ENCODE data around the gene RANBP2. TPM values are rescaled to one million over a fixed set of nuclear protein-coding genes. Genes with fewer than 3 reads are reported as not detected.
"Not testable (repeated sequence)": the region's sequence is repeated elsewhere in the genome, so short reads cannot be mapped to it uniquely, and the experiment has no call there.

RANBP2 gene
- total RNA-seq, 4 donors from 2014 or later: 24.7 to 64.5 (median 52.5) TPM

GRCh38 chr2:108767859-108768258 is 48.6 kb downstream of the RANBP2 start:
- in situ Hi-C loops (cut with MboI; ENCODE audit: low pct_ligation_motif_present in 1 of 4, low pct_unique_long_range_greater_than_20kb in 1 of 4, low sequenced_read_pairs in 3 of 4); H3K27ac ChIP-seq; H3K27me3 ChIP-seq; H3K9me3 ChIP-seq; H3K4me3 ChIP-seq; intact Hi-C loops (cut with DNase I; ENCODE audit: low total_unique reads); DNase-seq; H3K4me1 ChIP-seq: not testable (repeated sequence)
- peaks cover 0 to 40% (median 18%) of the 10 kb centered on the region in 4 donors for H3K36me3 ChIP-seq
- WGBS, 2 donors (ENCODE audit: low coverage in 1 of 2): 83 to 86% methylated on average over 1 of the region's 2 CpGs

DNA sequence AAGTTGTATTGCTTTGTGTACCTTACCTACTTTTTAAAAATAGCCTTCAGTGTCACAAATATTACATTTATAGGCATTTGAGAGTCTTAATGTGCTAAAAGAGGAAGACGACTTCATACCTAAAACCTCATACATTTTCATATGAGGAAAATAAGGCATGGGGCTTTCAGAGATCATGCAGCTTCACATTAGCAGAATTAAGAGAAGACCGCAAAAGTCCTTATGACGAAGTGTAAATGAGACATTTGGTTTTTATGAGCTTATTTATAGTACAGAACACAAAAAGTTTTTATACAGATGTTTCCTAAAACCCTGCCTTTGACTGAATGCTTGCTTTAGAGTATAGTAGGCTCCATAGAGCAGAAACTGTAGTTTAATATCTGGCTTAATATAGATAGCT is 57.2 kb downstream of the RANBP2 start:
- no peak overlapping the region for H3K27ac ChIP-seq
- no peaks in the 10 kb centered on the region for H3K9me3 ChIP-seq
- H3K27me3 ChIP-seq: no peaks in the 10 kb centered on the region
- in situ Hi-C loops (cut with MboI; ENCODE audit: low pct_ligation_motif_present in 1 of 4, low pct_unique_long_range_greater_than_20kb in 1 of 4, low sequenced_read_pairs in 3 of 4): no loop called here
- WGBS, 2 donors (ENCODE audit: low coverage in 1 of 2): 76 to 87% methylated on average over 3 of the region's 3 CpGs
- no peak overlapping the region for H3K4me3 ChIP-seq
- no peak for DNase-seq
- no peaks in the 10 kb centered on the region for H3K4me1 ChIP-seq
- intact Hi-C loops (cut with DNase I; ENCODE audit: low total_unique reads): no loop called here
- peaks cover 0 to 75% (median 26%) of the 10 kb centered on the region in 4 donors for H3K36me3 ChIP-seq
- TF ChIP-seq POLR2AphosphoS5 (IDR thresholded peaks at IDR 0.05): no peak
- TF ChIP-seq EP300 (IDR thresholded peaks at IDR 0.05; ENCODE audit: low read depth): no peak
- TF ChIP-seq POLR2A (IDR thresholded peaks at IDR 0.05): no peak
- TF ChIP-seq, protein P1, sequence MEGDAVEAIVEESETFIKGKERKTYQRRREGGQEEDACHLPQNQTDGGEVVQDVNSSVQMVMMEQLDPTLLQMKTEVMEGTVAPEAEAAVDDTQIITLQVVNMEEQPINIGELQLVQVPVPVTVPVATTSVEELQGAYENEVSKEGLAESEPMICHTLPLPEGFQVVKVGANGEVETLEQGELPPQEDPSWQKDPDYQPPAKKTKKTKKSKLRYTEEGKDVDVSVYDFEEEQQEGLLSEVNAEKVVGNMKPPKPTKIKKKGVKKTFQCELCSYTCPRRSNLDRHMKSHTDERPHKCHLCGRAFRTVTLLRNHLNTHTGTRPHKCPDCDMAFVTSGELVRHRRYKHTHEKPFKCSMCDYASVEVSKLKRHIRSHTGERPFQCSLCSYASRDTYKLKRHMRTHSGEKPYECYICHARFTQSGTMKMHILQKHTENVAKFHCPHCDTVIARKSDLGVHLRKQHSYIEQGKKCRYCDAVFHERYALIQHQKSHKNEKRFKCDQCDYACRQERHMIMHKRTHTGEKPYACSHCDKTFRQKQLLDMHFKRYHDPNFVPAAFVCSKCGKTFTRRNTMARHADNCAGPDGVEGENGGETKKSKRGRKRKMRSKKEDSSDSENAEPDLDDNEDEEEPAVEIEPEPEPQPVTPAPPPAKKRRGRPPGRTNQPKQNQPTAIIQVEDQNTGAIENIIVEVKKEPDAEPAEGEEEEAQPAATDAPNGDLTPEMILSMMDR (IDR thresholded peaks at IDR 0.05): no peak

- H3K9me3 ChIP-seq: no peaks in the 10 kb centered on the region
- no peak for DNase-seq
- intact Hi-C loops (cut with DNase I; ENCODE audit: low total_unique reads) (no loop called here), in situ Hi-C loops (cut with MboI; ENCODE audit: low pct_ligation_motif_present in 1 of 4, low pct_unique_long_range_greater_than_20kb in 1 of 4, low sequenced_read_pairs in 3 of 4) (no loop called here)
- H3K36me3 ChIP-seq: peaks cover 0 to 51% (median 24%) of the 10 kb centered on the region in 4 donors
- H3K4me3 ChIP-seq: no peak overlapping the region
- no peaks in the 10 kb centered on the region for H3K4me1 ChIP-seq
- TF ChIP-seq POLR2AphosphoS5 (IDR thresholded peaks at IDR 0.05) (no peak), POLR2A (IDR thresholded peaks at IDR 0.05) (no peak), EP300 (IDR thresholded peaks at IDR 0.05; ENCODE audit: low read depth) (no peak)
- TF ChIP-seq, protein P1 (IDR thresholded peaks at IDR 0.05): no peak
- H3K27me3 ChIP-seq: no peaks in the 10 kb centered on the region
- H3K27ac ChIP-seq: no peak overlapping the region
- 40 to 100% methylated on average over 2 of the region's 2 CpGs for WGBS, 2 donors (ENCODE audit: low coverage in 1 of 2)
These were observed 59.6 kb downstream of the RANBP2 start for GRCh38 chr2:108778857-108779256.

DNA sequence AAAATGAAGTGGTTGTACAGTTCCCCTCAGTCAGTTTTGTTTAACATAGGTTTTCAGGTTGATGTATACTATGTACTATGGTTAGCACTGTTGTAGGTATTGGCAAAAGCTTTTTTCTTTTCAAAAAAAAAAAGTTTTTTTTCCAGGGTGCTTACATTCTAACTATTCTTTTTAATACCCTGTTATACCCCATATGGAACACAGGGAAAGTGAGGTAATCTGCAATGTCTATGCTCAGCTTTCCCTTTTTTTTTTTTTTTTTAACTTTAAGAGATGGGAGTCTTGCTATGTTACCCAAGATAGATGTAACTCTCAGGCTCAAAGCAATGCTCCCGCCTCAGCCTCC is 66.7 kb downstream of the RANBP2 start:
- H3K9me3 ChIP-seq: no peaks in the 10 kb centered on the region
- WGBS, 2 donors (ENCODE audit: low coverage in 1 of 2): 0% methylated on average over 1 of the region's 1 CpG
- H3K36me3 ChIP-seq: peaks cover 0 to 15% (median 1%) of the 10 kb centered on the region in 4 donors
- peaks cover 0 to 16% (median 11%) of the 10 kb centered on the region in 4 donors for H3K4me1 ChIP-seq
- intact Hi-C loops (cut with DNase I; ENCODE audit: low total_unique reads): no loop called here
- no peak for DNase-seq
- peak overlapping the region in 3 of 4 donors; percentile 68 to 78 (median 69) for H3K4me3 ChIP-seq
- in situ Hi-C loops (cut with MboI; ENCODE audit: low pct_ligation_motif_present in 1 of 4, low pct_unique_long_range_greater_than_20kb in 1 of 4, low sequenced_read_pairs in 3 of 4): no loop called here
- peak overlapping the region; percentile 69 to 90 (median 84) for H3K27ac ChIP-seq
- H3K27me3 ChIP-seq: no peaks in the 10 kb centered on the region
- TF ChIP-seq, protein P1 (IDR thresholded peaks at IDR 0.05): no peak
- TF ChIP-seq POLR2AphosphoS5 (IDR thresholded peaks at IDR 0.05) (no peak), POLR2A (IDR thresholded peaks at IDR 0.05) (no peak), EP300 (IDR thresholded peaks at IDR 0.05; ENCODE audit: low read depth) (no peak)

Measured in transverse colon (tissue), 4 donors.